HepG2 (cell line): Measurements from ENCODE around the gene SEMA6B. TPM values are rescaled to one million over a fixed set of nuclear protein-coding genes. Genes with fewer than 3 reads are reported as not detected.

ENCODE experiments used
- CCDC6 ChIP-seq: sonication (generic); formaldehyde crosslinking; IDR thresholded peaks from 2 replicates; pipeline ENCODE4 v1.8.1; 2022; ENCODE audit warnings: mild to moderate bottlenecking, missing genetic modification reagents, moderate library complexity
- EEA1 ChIP-seq: sonication (generic); formaldehyde crosslinking; IDR thresholded peaks from 2 replicates; pipeline ENCODE4 v1.5.1; 2020; ENCODE audit warnings: mild to moderate bottlenecking, missing genetic modification reagents, borderline replicate concordance
- ETV6 ChIP-seq: sonication (generic); formaldehyde crosslinking; conservative IDR thresholded peaks from 2 replicates; pipeline ENCODE4 v1.4.0; 2020; ENCODE audit warnings: missing genetic modification reagents
- HDAC6 ChIP-seq: fragments of 200-600 bp; sonication (generic); IDR thresholded peaks from 2 replicates; pipeline ENCODE4 v1.7.0; 2017; ENCODE audit warnings: mild to moderate bottlenecking, antibody characterized with exemption, low read length, low read depth
- HHEX ChIP-seq: IDR thresholded peaks from 2 replicates; pipeline ENCODE4 v1.6.1; 2016; ENCODE audit warnings: control low read depth
- JARID2 ChIP-seq: sonication (generic); formaldehyde crosslinking; IDR thresholded peaks from 2 replicates; pipeline ENCODE4 v1.8.1; 2023; ENCODE audit warnings: missing genetic modification reagents, inconsistent platforms; ENCODE audit not compliant: insufficient replicate concordance
- KDM5B ChIP-seq: sonication (generic); formaldehyde crosslinking; IDR thresholded peaks from 2 replicates; pipeline ENCODE4 v1.4.0; 2020; ENCODE audit warnings: missing genetic modification reagents, mild to moderate bottlenecking, borderline replicate concordance
- LCORL ChIP-seq, 2 experiments: fragments of 450-650 bp in 1 of 2; sonication (generic) in 1 of 2; formaldehyde crosslinking in 1 of 2; IDR thresholded peaks; 2 replicates each; pipeline versions ENCODE4 v1.5.0 to v1.6.1; 2017 to 2020; ENCODE audit warnings: antibody characterized with exemption in 1 of 2, missing genetic modification reagents in 1 of 2
- MAZ ChIP-seq, 2 experiments: sonication (generic) in 1 of 2; formaldehyde crosslinking in 1 of 2; IDR thresholded peaks; 2 replicates each; pipeline versions ENCODE4 v1.5.0 to v1.6.1; 2012 to 2020; ENCODE audit warnings: low read depth in 2 of 2, mild to moderate bottlenecking in 2 of 2, borderline replicate concordance in 1 of 2, improper control_type of control experiment in 1 of 2, low read length in 1 of 2, missing genetic modification reagents in 1 of 2, moderate library complexity in 1 of 2
- SUZ12 ChIP-seq: fragments of 150-350 bp; IDR thresholded peaks from 2 replicates; pipeline ENCODE4 v1.6.1; 2014; ENCODE audit warnings: low read depth, low read length
- ZNF563 ChIP-seq: sonication (generic); formaldehyde crosslinking; IDR thresholded peaks from 2 replicates; pipeline ENCODE4 v1.8.0; 2022; ENCODE audit warnings: mild to moderate bottlenecking, moderate library complexity, missing genetic modification reagents
- ZNF605 ChIP-seq: sonication (generic); formaldehyde crosslinking; IDR thresholded peaks from 2 replicates; pipeline ENCODE4 v1.8.0; 2022; ENCODE audit warnings: mild to moderate bottlenecking, missing genetic modification reagents
- ZNF879 ChIP-seq: sonication (generic); formaldehyde crosslinking; IDR thresholded peaks from 2 replicates; pipeline ENCODE4 v1.8.1; 2023; ENCODE audit warnings: missing genetic modification reagents
- polyA plus RNA-seq, 8 experiments: library from polyadenylated mRNA; depleted of rRNA in 3 of 8; stranded (reverse) in 7 of 8; unstranded in 1 of 8; fragments of >200 nt; fragmentation: Illumina TruSeq in 4 of 8; extraction: Trizol in 4 of 8; gene quantifications; 2 replicates each; pipeline versions ENCODE4 v1.2.1 to v1.2.3, GENCODE V29; 2011 to 2016; ENCODE audit warnings: low read depth in 4 of 8, missing spikeins in 1 of 8, mixed read lengths in 1 of 8; ENCODE audit not compliant: insufficient read depth in 1 of 8
- total RNA-seq, 5 experiments: library from RNA; depleted of rRNA; stranded (reverse); fragments of >200 nt; fragmentation: Illumina TruSeq; extraction: Trizol; gene quantifications; 2 replicates each; pipeline ENCODE4 v1.2.3, GENCODE V29; 2016; ENCODE audit warnings: low read depth in 1 of 5
- TF ChIP-seq, protein P1 (sequence below): sonication (generic); formaldehyde crosslinking; IDR thresholded peaks from 2 replicates; pipeline ENCODE4 v1.4.0; 2020; ENCODE audit warnings: missing genetic modification reagents
- TF ChIP-seq, protein P2 (sequence below): sonication (generic); formaldehyde crosslinking; IDR thresholded peaks from 2 replicates; pipeline ENCODE4 v1.5.0; 2020; ENCODE audit warnings: mild to moderate bottlenecking, missing genetic modification reagents, moderate library complexity

The SEMA6B gene
- total and polyA plus RNA-seq, 2 of the 13 experiments (the other 11 are each of a cell fraction or from before 2014, with no cell fraction given), result 45.5 to 67.1 TPM

DNA sequence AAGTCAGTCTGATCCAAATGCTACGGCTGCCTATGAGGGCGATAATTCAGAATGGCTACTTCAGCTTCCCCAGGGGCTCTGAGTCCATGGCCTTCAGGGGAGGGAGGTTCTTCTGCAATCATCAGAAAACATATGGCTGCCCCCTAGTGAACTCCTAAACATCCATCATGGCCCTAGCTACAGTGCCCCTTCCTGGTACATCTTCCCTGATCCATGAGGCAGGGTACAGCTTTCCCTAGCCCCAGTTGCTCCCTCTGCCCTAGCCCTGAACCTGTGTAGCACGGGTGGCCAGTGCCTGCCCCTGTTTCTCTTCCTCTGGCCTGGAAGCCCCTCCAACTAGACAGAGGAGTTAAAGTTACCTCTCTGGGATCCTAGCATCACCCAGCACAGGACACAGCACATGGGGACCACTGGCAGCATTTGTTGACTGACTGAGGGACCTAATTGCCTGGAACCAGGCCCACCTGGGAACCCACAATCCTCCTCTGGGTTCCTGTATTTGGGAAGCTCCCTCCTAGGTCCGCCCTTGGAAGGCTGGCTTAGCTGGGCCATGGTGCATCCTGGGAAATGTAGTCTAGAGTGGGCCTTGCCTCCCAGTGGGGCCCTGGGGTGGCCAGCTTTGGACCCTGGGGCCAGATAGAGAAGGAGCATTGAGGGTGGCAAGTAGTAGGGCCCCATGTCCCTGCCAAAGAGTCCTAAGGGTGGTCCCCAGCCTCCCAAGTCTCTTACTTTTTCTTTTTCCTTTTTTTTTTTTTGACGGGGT, 17.7 kb upstream of the SEMA6B start (continued):
- TF ChIP-seq, protein P1, sequence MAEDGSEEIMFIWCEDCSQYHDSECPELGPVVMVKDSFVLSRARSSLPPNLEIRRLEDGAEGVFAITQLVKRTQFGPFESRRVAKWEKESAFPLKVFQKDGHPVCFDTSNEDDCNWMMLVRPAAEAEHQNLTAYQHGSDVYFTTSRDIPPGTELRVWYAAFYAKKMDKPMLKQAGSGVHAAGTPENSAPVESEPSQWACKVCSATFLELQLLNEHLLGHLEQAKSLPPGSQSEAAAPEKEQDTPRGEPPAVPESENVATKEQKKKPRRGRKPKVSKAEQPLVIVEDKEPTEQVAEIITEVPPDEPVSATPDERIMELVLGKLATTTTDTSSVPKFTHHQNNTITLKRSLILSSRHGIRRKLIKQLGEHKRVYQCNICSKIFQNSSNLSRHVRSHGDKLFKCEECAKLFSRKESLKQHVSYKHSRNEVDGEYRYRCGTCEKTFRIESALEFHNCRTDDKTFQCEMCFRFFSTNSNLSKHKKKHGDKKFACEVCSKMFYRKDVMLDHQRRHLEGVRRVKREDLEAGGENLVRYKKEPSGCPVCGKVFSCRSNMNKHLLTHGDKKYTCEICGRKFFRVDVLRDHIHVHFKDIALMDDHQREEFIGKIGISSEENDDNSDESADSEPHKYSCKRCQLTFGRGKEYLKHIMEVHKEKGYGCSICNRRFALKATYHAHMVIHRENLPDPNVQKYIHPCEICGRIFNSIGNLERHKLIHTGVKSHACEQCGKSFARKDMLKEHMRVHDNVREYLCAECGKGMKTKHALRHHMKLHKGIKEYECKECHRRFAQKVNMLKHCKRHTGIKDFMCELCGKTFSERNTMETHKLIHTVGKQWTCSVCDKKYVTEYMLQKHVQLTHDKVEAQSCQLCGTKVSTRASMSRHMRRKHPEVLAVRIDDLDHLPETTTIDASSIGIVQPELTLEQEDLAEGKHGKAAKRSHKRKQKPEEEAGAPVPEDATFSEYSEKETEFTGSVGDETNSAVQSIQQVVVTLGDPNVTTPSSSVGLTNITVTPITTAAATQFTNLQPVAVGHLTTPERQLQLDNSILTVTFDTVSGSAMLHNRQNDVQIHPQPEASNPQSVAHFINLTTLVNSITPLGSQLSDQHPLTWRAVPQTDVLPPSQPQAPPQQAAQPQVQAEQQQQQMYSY (CRISPR knock-in tag), result peak; percentile 70
- TF ChIP-seq LCORL (IDR thresholded peaks at IDR 0.05), result no peak
- TF ChIP-seq LCORL (CRISPR knock-in tag; IDR thresholded peaks at IDR 0.05), result no peak
- TF ChIP-seq HDAC6, result no peak
- TF ChIP-seq ZNF879, result no peak
- 0 out of 2 replicates have a peak, but pooled peaks have one; percentile 21 for TF ChIP-seq ZNF605
- TF ChIP-seq JARID2 (CRISPR knock-in tag), result no peak
- TF ChIP-seq KDM5B (CRISPR knock-in tag), result no peak
- no peak for TF ChIP-seq MAZ (IDR thresholded peaks at IDR 0.05; ENCODE audit: borderline replicate concordance, low read depth, low read length)
- TF ChIP-seq MAZ (CRISPR knock-in tag; IDR thresholded peaks at IDR 0.05; ENCODE audit: low read depth), result no peak
- no peak for TF ChIP-seq ETV6 (CRISPR knock-in tag)
- TF ChIP-seq EEA1 (CRISPR knock-in tag), result no peak
- TF ChIP-seq CCDC6, result no peak
- TF ChIP-seq, protein P2, sequence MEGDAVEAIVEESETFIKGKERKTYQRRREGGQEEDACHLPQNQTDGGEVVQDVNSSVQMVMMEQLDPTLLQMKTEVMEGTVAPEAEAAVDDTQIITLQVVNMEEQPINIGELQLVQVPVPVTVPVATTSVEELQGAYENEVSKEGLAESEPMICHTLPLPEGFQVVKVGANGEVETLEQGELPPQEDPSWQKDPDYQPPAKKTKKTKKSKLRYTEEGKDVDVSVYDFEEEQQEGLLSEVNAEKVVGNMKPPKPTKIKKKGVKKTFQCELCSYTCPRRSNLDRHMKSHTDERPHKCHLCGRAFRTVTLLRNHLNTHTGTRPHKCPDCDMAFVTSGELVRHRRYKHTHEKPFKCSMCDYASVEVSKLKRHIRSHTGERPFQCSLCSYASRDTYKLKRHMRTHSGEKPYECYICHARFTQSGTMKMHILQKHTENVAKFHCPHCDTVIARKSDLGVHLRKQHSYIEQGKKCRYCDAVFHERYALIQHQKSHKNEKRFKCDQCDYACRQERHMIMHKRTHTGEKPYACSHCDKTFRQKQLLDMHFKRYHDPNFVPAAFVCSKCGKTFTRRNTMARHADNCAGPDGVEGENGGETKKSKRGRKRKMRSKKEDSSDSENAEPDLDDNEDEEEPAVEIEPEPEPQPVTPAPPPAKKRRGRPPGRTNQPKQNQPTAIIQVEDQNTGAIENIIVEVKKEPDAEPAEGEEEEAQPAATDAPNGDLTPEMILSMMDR (CRISPR knock-in tag), result peak; percentile 16
- no peak for TF ChIP-seq HHEX (CRISPR knock-in tag)
- no peak for TF ChIP-seq SUZ12
- TF ChIP-seq ZNF563 (CRISPR knock-in tag), result no peak
